LHCN-M2 (cell line): ENCODE measurements around the gene C17orf50. TPM values are rescaled to one million over a fixed set of nuclear protein-coding genes. Genes with fewer than 3 reads are reported as not detected.

ENCODE experiments used
- DNase-seq: peaks from one replicate; pipeline ENCODE4 v3.0.0-alpha.2; 2012; ENCODE audit warnings: low read depth
- total RNA-seq: library from RNA; depleted of rRNA; stranded (reverse); fragments of >200 nt; gene quantifications from 2 replicates; pipeline ENCODE4 v1.2.3, GENCODE V29; 2014

Gene C17orf50
- total RNA-seq, 1 experiment from 2014 or later = not detected

- DNase-seq = no peak
Observed at GRCh38 chr17:35784895-35785294, 24.2 kb downstream of the C17orf50 start.

GRCh38 chr17:35786941-35787432, 26.3 kb downstream of the C17orf50 start:
- DNase-seq = peak; percentile 41

- peak; percentile 88 for DNase-seq
Observed at GRCh38 chr17:35788477-35789368, 28.0 kb downstream of the C17orf50 start.

GRCh38 chr17:35790841-35791240, 30.2 kb downstream of the C17orf50 start:
- DNase-seq = peak; percentile 32

- no peak for DNase-seq
Observed at GRCh38 chr17:35791681-35792350, 31.1 kb downstream of the C17orf50 start.

- no peak for DNase-seq
Observed at GRCh38 chr17:35793257-35793656, 32.6 kb downstream of the C17orf50 start.

GRCh38 chr17:35795007-35795870, 34.6 kb downstream of the C17orf50 start, which contains the start of gene MMP28:
Gene MMP28, minus strand, starts transcription at chr17:35795641. Its CDS starts 264 bp downstream, at chr17:35795377.
- DNase-seq = no peak

- DNase-seq = no peak
Observed at GRCh38 chr17:35795871-35796265, 35.2 kb downstream of the C17orf50 start.

GRCh38 chr17:35796942-35797341, 36.3 kb downstream of the C17orf50 start:
- no peak for DNase-seq

- no peak for DNase-seq
Observed at GRCh38 chr17:35797370-35797769, 36.7 kb downstream of the C17orf50 start.

GRCh38 chr17:35797918-35798317, 37.2 kb downstream of the C17orf50 start:
- DNase-seq = no peak

- peak; percentile 58 for DNase-seq
Observed at GRCh38 chr17:35799942-35800341, 39.3 kb downstream of the C17orf50 start.

- DNase-seq = no peak
Observed at GRCh38 chr17:35801583-35802224, 41.0 kb downstream of the C17orf50 start.

GRCh38 chr17:35804658-35805192, 44.0 kb downstream of the C17orf50 start:
- peak; percentile 91 for DNase-seq

GRCh38 chr17:35807371-35808144, 46.9 kb downstream of the C17orf50 start:
- DNase-seq = peak; percentile 63

- no peak for DNase-seq
Observed at GRCh38 chr17:35808240-35808961, 47.7 kb downstream of the C17orf50 start.

GRCh38 chr17:35808962-35809854, 48.5 kb downstream of the C17orf50 start, which contains the start of gene TAF15:
Gene TAF15, plus strand, starts transcription at chr17:35809484. Its CDS starts 86 bp downstream, at chr17:35809570.
- peak; percentile 99 for DNase-seq

GRCh38 chr17:35809855-35810461, 49.3 kb downstream of the C17orf50 start:
- DNase-seq = peak; percentile 51
